ENCODE measurements around the gene DNAJB5.

Gene DNAJB5

GRCh38 chr9:34985311-34985899, 4.1 kb upstream of the DNAJB5 start:
- no peak for DNase-seq

GRCh38 chr9:34986540-34987047, 3.0 kb upstream of the DNAJB5 start:
- no peak for DNase-seq

GRCh38 chr9:34987160-34987901, 2.2 kb upstream of the DNAJB5 start:
- no peak for DNase-seq

DNA sequence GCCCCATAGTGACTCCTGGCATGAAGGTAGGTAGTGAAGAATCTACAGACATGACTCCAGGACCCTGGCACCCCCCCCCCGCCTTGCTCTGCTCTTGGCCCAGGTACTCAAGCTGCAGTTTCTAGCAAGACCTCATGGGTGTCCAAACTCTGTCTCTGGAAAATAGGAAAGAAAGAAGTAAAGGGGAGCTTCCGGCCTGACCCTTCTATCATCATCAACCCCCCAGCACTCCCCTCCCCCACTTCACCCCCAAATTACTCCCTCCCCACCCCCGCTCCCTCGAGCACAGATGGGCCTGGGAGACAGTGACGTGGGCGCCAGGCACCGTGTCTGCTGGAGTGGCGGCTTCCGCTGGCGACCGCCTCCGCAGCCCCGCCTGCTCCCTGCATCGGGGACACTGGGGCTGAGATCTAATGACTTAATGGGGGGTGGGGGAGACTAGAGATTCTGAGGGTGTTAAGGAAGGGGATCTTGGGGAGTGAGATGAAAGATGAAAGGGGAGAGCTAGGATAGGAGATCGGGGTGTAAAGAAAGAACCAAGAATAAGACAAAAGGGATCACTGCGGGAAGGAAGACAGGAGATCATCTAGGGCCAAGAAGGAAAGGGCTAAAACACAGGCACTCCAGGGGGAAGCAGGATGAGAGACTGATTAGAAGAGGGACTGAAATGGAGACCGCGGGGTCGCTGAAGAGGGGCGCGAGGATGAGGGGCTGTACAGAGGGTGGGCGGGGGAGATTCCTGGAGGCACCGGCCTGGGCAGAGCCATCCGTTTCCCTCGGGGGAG, 1.1 kb upstream of the DNAJB5 start:
- DNase-seq = no peak

- DNase-seq = no peak
Observed at GRCh38 chr9:34989946-34990635, 546 bp downstream of the DNAJB5 start.

DNA sequence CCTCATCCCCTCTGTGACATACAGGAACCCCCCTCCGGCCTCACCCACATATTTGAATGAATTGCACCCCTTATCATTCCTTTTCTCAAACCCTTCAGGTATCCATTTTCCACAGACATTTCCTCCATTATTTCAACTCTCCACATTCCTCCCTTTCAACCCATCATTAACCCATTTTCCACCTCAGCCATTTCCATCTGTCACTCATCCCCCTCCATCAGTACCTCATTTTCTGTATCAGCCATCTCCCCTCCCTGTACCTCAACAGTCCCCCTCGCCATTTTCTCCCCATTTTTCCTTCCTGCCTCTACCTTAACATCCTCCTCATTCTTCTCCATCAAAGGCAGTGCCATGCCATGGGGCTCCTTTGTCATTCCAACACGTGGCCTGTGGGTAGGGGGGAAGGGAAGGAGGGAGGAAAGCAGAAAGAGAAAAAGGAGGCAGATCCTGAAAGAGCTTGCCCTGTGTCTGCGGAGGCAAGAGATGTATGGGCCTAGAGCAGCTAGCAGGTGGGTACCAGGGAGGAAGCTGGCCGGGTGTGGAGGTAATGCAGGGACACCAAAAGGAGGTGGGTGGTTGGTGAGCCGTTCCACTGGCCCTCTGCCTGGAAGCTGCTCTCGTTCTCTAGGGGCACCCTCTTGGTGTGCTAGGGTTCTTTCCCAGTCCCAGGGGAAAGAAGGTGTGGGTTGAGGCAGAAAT, 1.5 kb downstream of the DNAJB5 start:
- no peak for DNase-seq

DNA sequence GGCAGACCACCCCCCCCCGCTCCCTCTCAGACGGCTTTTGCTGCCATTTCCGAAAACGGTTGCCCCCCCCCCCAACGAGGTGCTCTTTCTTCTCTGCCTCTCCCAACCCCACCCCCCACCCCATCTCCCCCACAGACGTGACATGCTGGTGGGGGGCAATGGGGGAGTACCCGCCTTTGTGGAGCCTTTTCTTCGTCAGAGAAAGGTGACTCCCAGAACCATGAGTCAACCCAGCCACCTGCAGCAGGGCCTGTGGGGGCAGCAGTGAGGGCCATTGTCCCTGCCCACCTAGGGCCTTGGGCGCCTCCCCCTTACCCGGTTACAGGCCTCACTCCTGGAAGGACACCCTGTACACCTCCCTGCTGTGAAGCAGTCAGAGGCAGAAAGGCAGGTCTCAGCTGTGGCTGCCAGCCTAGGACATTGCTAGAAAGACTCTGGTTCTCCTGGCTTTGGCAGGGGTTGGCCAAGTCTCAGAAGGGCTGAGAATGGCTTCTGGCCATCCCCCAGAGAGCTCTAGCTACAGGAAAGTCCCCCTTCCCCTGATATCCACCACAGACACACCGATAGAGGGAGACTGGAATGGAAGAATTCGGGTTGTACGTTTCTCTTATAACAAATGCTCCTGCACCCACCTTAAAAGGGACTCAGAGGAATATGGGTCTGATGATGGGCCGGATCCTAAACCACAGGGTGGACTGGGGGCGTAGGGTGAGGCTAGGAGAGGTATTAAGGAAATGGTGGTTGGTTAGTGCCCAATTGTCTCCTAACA, 2.2 kb downstream of the DNAJB5 start:
- no peak for DNase-seq

DNA sequence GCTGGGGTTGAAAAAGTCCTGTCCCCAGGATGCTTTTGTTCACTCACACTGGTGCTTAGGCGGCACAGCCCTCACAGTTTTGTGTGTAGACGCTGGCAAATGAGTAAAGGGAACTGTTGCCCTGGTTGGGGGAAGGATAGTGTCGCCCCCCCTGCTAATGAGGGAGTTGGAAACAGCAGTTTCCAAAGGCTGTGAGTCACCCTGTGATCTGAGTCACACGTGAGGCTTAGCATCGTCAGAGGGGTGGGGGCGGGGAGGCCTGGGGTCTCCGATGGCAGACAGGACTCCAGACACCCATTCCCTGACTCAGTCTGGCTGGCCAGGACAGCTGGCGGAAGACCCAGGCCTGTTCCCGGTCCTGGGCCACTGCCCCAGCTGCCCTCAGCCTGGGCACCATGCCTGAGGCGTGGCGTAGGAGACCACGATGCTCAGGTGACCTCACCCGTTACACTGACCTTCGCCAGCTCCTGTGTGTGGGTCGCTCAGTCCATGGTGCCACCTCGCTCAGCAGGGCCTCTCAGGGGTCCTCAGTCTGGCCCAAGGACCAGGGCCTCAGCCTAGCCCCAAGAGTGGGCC, 2.9 kb downstream of the DNAJB5 start:
- DNase-seq = no peak

DNA sequence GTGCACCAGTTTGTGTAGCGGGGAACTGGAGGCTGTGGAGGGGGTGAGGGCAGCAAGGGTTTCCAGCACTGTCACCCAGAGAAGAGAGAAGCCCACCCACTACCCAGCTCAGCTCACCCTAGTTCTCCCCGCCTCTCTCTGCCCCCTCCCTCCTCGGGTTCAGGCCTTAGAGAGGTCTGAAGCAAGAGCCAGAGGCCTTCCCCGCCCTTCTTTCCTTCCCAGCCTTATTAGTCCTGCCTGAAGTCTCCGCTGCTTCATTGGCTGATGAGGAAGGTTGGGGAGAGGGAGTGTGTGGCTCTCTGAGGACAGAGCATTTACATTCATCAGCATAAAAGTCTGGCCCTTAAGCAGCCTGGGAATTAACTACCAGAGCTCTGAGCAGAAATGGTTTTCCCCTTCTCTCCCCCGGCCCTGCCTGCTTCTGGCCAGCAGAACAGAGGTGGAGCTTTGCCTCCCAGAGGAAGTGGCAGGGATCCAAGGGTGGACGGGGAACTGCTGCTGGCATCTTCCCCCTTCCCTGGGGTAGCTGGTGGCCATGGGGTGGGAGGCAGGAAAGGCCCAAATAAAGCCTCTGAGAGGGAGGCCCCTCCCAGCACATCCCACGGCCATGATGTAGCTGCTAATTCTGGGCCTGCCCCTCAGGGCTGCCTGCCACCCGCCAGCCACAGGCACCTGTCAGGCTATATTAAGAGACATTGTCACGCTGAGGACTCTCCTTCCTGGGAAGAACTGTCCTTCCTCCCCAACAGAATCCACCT, 4.1 kb downstream of the DNAJB5 start:
- DNase-seq = no peak

DNA sequence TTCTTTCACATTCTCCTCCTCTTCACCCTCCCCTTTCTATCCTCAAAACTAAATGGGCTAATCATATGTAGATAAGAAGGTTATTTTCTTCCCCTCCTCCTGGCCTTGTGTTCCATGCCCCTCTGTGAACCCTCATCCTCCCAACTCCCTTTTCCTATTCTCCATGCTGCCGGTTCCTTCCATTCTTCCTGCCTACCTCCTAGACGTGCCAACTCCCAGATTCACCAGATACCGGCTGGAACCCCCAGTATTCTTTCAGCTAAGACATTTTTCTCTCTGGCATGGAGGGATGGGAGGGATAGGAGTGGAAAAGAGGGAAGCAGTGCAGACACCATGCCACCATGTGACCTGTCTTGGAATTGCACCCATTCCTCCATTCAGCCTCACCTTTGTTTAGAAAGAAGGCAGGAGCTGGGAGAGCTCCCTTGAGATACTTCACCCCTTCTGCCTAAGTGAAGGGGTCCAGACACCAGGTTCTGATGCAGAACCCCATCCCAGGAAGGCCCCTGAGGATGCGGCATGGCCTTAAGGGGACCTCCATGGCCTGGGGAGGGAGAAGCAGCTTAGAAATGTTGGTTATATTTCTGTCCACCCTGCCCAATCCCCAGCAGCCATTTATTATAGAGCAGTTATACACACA, 4.8 kb downstream of the DNAJB5 start:
- no peak for DNase-seq

DNA sequence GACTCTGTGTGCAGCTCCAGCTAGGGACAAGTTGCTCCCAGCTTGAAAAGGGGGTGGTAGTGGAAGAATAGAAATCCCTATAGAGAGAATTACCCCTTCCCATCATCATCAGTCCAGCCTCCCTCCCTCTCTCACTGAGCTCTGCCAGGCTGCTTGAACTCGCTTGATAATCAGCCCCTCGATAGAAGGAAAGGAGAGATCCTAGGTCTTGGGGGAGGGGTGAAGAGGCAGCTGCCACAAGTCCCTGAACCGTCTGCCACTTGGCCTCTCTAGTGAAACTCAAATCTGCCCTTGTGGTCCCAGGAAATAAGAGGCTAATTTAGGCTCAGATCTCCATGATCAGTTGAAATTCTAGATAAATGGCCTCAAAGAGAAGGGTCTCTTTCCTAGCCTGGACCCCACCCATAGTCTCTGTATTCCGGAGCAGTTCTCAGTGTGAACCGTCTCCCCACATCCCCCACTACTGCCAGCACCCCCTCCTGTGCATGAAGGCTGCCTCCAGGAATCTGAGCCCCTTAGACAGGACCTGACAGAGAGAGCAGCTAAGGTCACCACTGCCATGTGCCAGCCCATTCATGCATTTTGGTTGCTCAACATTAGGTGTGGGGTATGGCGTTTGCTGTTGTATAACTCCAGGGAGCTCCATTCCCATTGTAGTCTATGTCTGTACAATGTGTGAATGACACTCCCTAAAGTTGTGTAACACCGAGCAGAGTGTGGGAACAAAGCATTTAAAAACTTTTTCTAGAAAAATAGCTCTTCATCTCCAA, 5.5 kb downstream of the DNAJB5 start:
- DNase-seq = peak; percentile 68

DNA sequence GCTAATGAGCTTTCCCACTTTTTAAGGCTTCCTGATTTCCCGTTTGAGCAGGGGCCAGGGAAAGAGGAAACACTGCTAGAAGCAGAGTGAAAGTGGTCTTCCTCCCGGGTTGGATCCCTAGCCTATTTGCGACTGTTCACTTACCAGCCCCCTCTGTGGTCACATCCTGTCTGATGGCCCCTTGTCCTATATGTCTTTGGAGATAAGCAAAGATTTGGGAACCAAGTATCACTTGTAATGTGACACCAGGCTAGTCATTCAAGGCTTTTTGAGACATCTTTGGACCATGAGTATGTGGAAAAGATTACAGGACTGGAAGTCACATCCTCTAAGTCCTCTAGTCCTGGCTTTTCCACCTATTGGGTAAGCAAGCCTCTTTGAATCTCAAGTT, 6.1 kb downstream of the DNAJB5 start:
- DNase-seq = no peak

- no peak for DNase-seq
Observed at GRCh38 chr9:34996181-34996904, 6.8 kb downstream of the DNAJB5 start.

- DNase-seq = no peak
Observed at GRCh38 chr9:34996905-34997279, 7.3 kb downstream of the DNAJB5 start.

GRCh38 chr9:34997379-34997781, 7.8 kb downstream of the DNAJB5 start:
- DNase-seq = no peak

- no peak for DNase-seq
Observed at GRCh38 chr9:34998266-34998665, 8.7 kb downstream of the DNAJB5 start.

- no peak for DNase-seq
Observed at GRCh38 chr9:34999576-34999975, 10.0 kb downstream of the DNAJB5 start.

GRCh38 chr9:35000535-35001284, 11.2 kb downstream of the DNAJB5 start:
- DNase-seq = no peak

Data from NCI-H524 treated with DMSO at 0.1 percent for 48 hours (cell line).